Lung (tissue), 12 donors: ENCODE measurements around the gene FYN. TPM values are rescaled to one million over a fixed set of nuclear protein-coding genes. Genes with fewer than 3 reads are reported as not detected.
A peak's percentile ranks its signal among the peaks of the same experiment; 100 is the strongest.

ENCODE experiments used
- ATAC-seq: fragments of 200-7000 bp; cut with Tn5 transposase; one replicate; pipeline ENCODE4 v1.9.1; 2020; ENCODE audit warnings: moderate number of reproducible peaks; ENCODE audit not compliant: insufficient read depth, low FRiP score
- DNase-seq, 3 donors: peaks; one replicate each; pipeline ENCODE4 v3.0.0-alpha.2; 2013 to 2017
- H3K27ac ChIP-seq, 2 donors: one replicate each; pipeline ENCODE4 v1.5.1; 2013; ENCODE audit warnings: mild to moderate bottlenecking in 2 of 2, moderate library complexity in 2 of 2, control low read depth in 1 of 2, inconsistent platforms in 1 of 2, low read depth in 1 of 2, low read length in 1 of 2
- H3K27me3 ChIP-seq, 3 donors: one replicate each; pipeline ENCODE4 v1.5.1; 2013; ENCODE audit warnings: low read length in 2 of 3; ENCODE audit not compliant: control insufficient read depth in 3 of 3, insufficient read depth in 3 of 3
- H3K36me3 ChIP-seq, 4 donors: one replicate each; pipeline ENCODE4 v1.5.1; 2013; ENCODE audit warnings: low read length in 4 of 4, mild to moderate bottlenecking in 1 of 4, moderate library complexity in 1 of 4; ENCODE audit not compliant: control insufficient read depth in 4 of 4, insufficient read depth in 4 of 4
- H3K4me1 ChIP-seq, 5 donors: one replicate each; pipeline ENCODE4 v1.5.1; 2013; ENCODE audit warnings: low read length in 5 of 5, mild to moderate bottlenecking in 2 of 5, moderate library complexity in 1 of 5; ENCODE audit not compliant: control insufficient read depth in 5 of 5, insufficient read depth in 5 of 5
- H3K4me3 ChIP-seq: one replicate; pipeline ENCODE4 v1.5.1; 2013; ENCODE audit warnings: mild to moderate bottlenecking, control low read depth, moderate library complexity
- H3K9ac ChIP-seq, 2 donors: one replicate each; pipeline ENCODE4 v1.5.1; 2013; ENCODE audit warnings: low read length in 2 of 2, control low read depth in 1 of 2; ENCODE audit not compliant: insufficient read depth in 1 of 2
- H3K9me3 ChIP-seq, 4 donors: one replicate each; pipeline ENCODE4 v1.5.1; 2013; ENCODE audit warnings: low read length in 3 of 4, mild to moderate bottlenecking in 1 of 4, moderate library complexity in 1 of 4; ENCODE audit not compliant: control insufficient read depth in 4 of 4, insufficient read depth in 3 of 4
- CTCF ChIP-seq: IDR thresholded peaks from 2 replicates; pipeline ENCODE4 v1.5.1; 2012; ENCODE audit warnings: mild to moderate bottlenecking; ENCODE audit errors: control extremely low read depth, extremely low read depth
- WGBS, 2 donors: extraction: QIAGEN DNeasy Blood & Tissue Kit; methylation state at CpG; one replicate each; pipeline ENCODE4 v1.1.7; 2013; 5-methylcytosine and 5-hydroxymethylcytosine counted together
- polyA plus RNA-seq, 2 donors: library from polyadenylated mRNA; stranded (reverse); fragments of 200-250 nt; gene quantifications; one replicate each; pipeline ENCODE4 v1.2.1, GENCODE V29; 2013
- total RNA-seq, 2 donors: library from RNA; depleted of rRNA in 1 of 2; stranded (reverse); fragments of >200 nt in 1 of 2; gene quantifications; one replicate each; pipeline ENCODE4 v1.2.1, GENCODE V29; 2014 to 2021
- donor health status: control.
- donor health status: control.
- donor health status: Bipolar disorder and iron deficiency.
- donor health status: healthy.
- donor health status: DM: yes; HTN: yes; CAD: no.

Gene FYN
- total and polyA plus RNA-seq, 4 donors = 27.3 to 157 (median 71.0) TPM

- no peak for ATAC-seq
- Histone ChIP-seq H3K4me3 (no peak overlapping the region), H3K36me3 (no peaks in the 10 kb centered on the region), H3K9me3 (no peaks in the 10 kb centered on the region), H3K4me1 (peaks cover 6 to 16% (median 9%) of the 10 kb centered on the region in 5 donors), H3K27ac (peak overlapping the region in 1 of 2 donors; percentile 50), H3K27me3 (no peaks in the 10 kb centered on the region), H3K9ac (no peak overlapping the region)
- WGBS, 2 donors = 64 to 79% methylated on average over 4 of the region's 4 CpGs
- no peak for DNase-seq
- TF ChIP-seq CTCF = no peak
These were observed 118.8 kb downstream of the FYN start for GRCh38 chr6:111754423-111754822.

- Histone ChIP-seq H3K27me3 (no peaks in the 10 kb centered on the region), H3K9me3 (no peaks in the 10 kb centered on the region), H3K4me3 (no peak overlapping the region), H3K9ac (no peak overlapping the region), H3K27ac (no peak overlapping the region), H3K4me1 (peaks cover 0 to 16% (median 3%) of the 10 kb centered on the region in 5 donors), H3K36me3 (no peaks in the 10 kb centered on the region)
- no peak for ATAC-seq
- no peak for TF ChIP-seq CTCF
- 63 to 74% methylated on average over 2 of the region's 2 CpGs for WGBS, 2 donors
- DNase-seq = no peak
These were observed 119.7 kb downstream of the FYN start for GRCh38 chr6:111753573-111753972.

GRCh38 chr6:111752476-111752875 lies 120.8 kb downstream of the FYN start:
- no peaks in the 10 kb centered on the region for H3K36me3 ChIP-seq
- H3K27me3 ChIP-seq = no peaks in the 10 kb centered on the region
- no peak for ATAC-seq
- peaks cover 0 to 25% (median 10%) of the 10 kb centered on the region in 5 donors for H3K4me1 ChIP-seq
- TF ChIP-seq CTCF = no peak
- no peaks in the 10 kb centered on the region for H3K9me3 ChIP-seq
- H3K27ac ChIP-seq = no peak overlapping the region
- no peak overlapping the region for H3K4me3 ChIP-seq
- H3K9ac ChIP-seq = no peak overlapping the region
- DNase-seq = no peak
